HG02678 (cell line): ENCODE measurements around the gene POC1B.

Source experiments
- ATAC-seq: cut with Tn5 transposase; IDR thresholded peaks from one replicate; pipeline ENCODE4 v1.9.1; 2021; ENCODE audit warnings: mild to moderate bottlenecking, moderate library complexity; ENCODE audit not compliant: unreplicated experiment

The POC1B gene

GRCh38 chr12:89497467-89497866, 28.4 kb downstream of the POC1B start:
- no peak for ATAC-seq

GRCh38 chr12:89497005-89497404, 28.8 kb downstream of the POC1B start:
- no peak for ATAC-seq

- peak; percentile 35 for ATAC-seq
These were observed 31.2 kb downstream of the POC1B start for GRCh38 chr12:89494411-89495231.

GRCh38 chr12:89493670-89494302, 32.1 kb downstream of the POC1B start:
- no peak for ATAC-seq

- no peak for ATAC-seq
These were observed 33.0 kb downstream of the POC1B start for GRCh38 chr12:89492883-89493282.

- no peak for ATAC-seq
These were observed 34.9 kb downstream of the POC1B start for GRCh38 chr12:89490922-89491321.

GRCh38 chr12:89486264-89486663, 39.6 kb downstream of the POC1B start:
- ATAC-seq = no peak

- no peak for ATAC-seq
These were observed 41.4 kb downstream of the POC1B start for GRCh38 chr12:89484470-89484869.

- ATAC-seq = no peak
These were observed 44.5 kb downstream of the POC1B start for GRCh38 chr12:89481213-89481914.

GRCh38 chr12:89479982-89480381, 45.9 kb downstream of the POC1B start:
- no peak for ATAC-seq

- ATAC-seq = no peak
These were observed 48.1 kb downstream of the POC1B start for GRCh38 chr12:89477633-89478279.

GRCh38 chr12:89476904-89477595, 48.8 kb downstream of the POC1B start:
- ATAC-seq = no peak

GRCh38 chr12:89476232-89476631, 49.6 kb downstream of the POC1B start:
- ATAC-seq = no peak

GRCh38 chr12:89475203-89475990, 50.5 kb downstream of the POC1B start:
- ATAC-seq = peak; percentile 42

GRCh38 chr12:89474615-89475014, 51.2 kb downstream of the POC1B start:
- no peak for ATAC-seq

GRCh38 chr12:89472508-89472907, 53.3 kb downstream of the POC1B start:
- ATAC-seq = no peak

- ATAC-seq = peak; percentile 48
These were observed 54.9 kb downstream of the POC1B start for GRCh38 chr12:89470741-89471509.

GRCh38 chr12:89469361-89469760, 56.5 kb downstream of the POC1B start:
- ATAC-seq = peak; percentile 43

GRCh38 chr12:89468648-89469326, 57.1 kb downstream of the POC1B start:
- ATAC-seq = peak; percentile 90
